Measurements from ENCODE around the gene IER5. TPM values are rescaled to one million over a fixed set of nuclear protein-coding genes. Genes with fewer than 3 reads are reported as not detected.
A peak's percentile ranks its signal among the peaks of the same experiment; 100 is the strongest.

IER5 gene
- total and polyA plus RNA-seq, 2 donors (not counting 1 experiment from before 2014, with no cell fraction given): 19.1 to 42.8 TPM

DNA sequence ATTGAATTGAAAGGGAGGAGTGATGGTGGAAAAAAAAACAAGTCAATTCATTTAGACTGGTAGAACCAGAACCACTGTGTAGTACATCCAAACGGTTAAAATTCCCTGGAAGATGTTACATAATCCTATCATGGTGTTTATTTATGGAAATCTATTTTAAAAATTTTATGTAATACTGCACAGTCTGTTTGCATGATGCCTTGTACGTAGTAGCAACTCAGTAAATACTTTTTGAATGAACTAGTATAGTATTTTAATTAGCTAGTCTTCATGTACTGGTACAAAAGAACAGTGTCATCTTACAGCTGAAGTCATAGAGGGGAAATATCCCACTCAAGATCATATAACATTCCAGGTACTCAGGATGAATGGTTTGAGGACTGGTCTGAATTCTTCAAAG is 27.0 kb upstream of the IER5 start:
- no peak for TF ChIP-seq EZH2 (IDR thresholded peaks at IDR 0.05; ENCODE audit: low read length, missing control alignments)
- TF ChIP-seq CTCF (conservative IDR thresholded peaks at IDR 0.05 in 1 of 2, IDR thresholded peaks at IDR 0.05 in 1 of 2; ENCODE audit: low read depth in 1 of 2, low read length in 2 of 2): no peak
- Histone ChIP-seq H3K36me3 (ENCODE audit: control insufficient read depth, insufficient read depth, low read length) (no peaks in the 10 kb centered on the region), H3K4me3 (replicated peaks in 1 of 4; ENCODE audit: control extremely low read depth in 1 of 4, insufficient read depth in 1 of 4, low read depth in 3 of 4, low read length in 4 of 4) (no peak overlapping the region), H4K20me1 (ENCODE audit: control insufficient read depth, extremely low read depth, insufficient read depth, low read length) (no peaks in the 10 kb centered on the region), H3K27ac (ENCODE audit: insufficient read depth, low read length) (no peak overlapping the region), H3K9ac (ENCODE audit: insufficient read depth, low read length) (no peak overlapping the region), H3K4me1 (ENCODE audit: control insufficient read depth, extremely low read depth, insufficient read depth, low read length) (peaks cover 2% of the 10 kb centered on the region), H3K9me3 (ENCODE audit: control insufficient read depth, insufficient read depth, low read depth, low read length) (no peaks in the 10 kb centered on the region), H2AFZ (ENCODE audit: low read length) (no peak overlapping the region), H3K4me2 (ENCODE audit: extremely low read depth, insufficient read depth, low read length) (no peak overlapping the region), H3K27me3 (ENCODE audit: control insufficient read depth, insufficient read depth, low read length) (no peaks in the 10 kb centered on the region), H3K79me2 (ENCODE audit: control insufficient read depth, insufficient read depth, low read length) (no peaks in the 10 kb centered on the region)
- DNase-seq (ENCODE audit: low read depth in 2 of 2): no peak

- H3K27me3 ChIP-seq (ENCODE audit: control insufficient read depth, insufficient read depth, low read length): no peaks in the 10 kb centered on the region
- TF ChIP-seq EZH2 (IDR thresholded peaks at IDR 0.05; ENCODE audit: low read length, missing control alignments) (no peak), CTCF (conservative IDR thresholded peaks at IDR 0.05 in 1 of 2, IDR thresholded peaks at IDR 0.05 in 1 of 2; ENCODE audit: low read depth in 1 of 2, low read length in 2 of 2) (no peak)
- H2AFZ ChIP-seq (ENCODE audit: low read length): peak overlapping the region; percentile 37
- no peak overlapping the region for H3K9ac ChIP-seq (ENCODE audit: insufficient read depth, low read length)
- no peak overlapping the region for H3K27ac ChIP-seq (ENCODE audit: insufficient read depth, low read length)
- H3K79me2 ChIP-seq (ENCODE audit: control insufficient read depth, insufficient read depth, low read length): no peaks in the 10 kb centered on the region
- H4K20me1 ChIP-seq (ENCODE audit: control insufficient read depth, extremely low read depth, insufficient read depth, low read length): no peaks in the 10 kb centered on the region
- H3K4me3 ChIP-seq (replicated peaks in 1 of 4; ENCODE audit: control extremely low read depth in 1 of 4, insufficient read depth in 1 of 4, low read depth in 3 of 4, low read length in 4 of 4): peak overlapping the region in 1 of 4 experiments; percentile 28
- peaks cover 2% of the 10 kb centered on the region for H3K4me1 ChIP-seq (ENCODE audit: control insufficient read depth, extremely low read depth, insufficient read depth, low read length)
- H3K4me2 ChIP-seq (ENCODE audit: extremely low read depth, insufficient read depth, low read length): peak overlapping the region; percentile 28
- no peaks in the 10 kb centered on the region for H3K9me3 ChIP-seq (ENCODE audit: control insufficient read depth, insufficient read depth, low read depth, low read length)
- H3K36me3 ChIP-seq (ENCODE audit: control insufficient read depth, insufficient read depth, low read length): no peaks in the 10 kb centered on the region
- DNase-seq (ENCODE audit: low read depth in 2 of 2): no peak
Measured at GRCh38 chr1:181061891-181062835, 26.3 kb upstream of the IER5 start.

DNA sequence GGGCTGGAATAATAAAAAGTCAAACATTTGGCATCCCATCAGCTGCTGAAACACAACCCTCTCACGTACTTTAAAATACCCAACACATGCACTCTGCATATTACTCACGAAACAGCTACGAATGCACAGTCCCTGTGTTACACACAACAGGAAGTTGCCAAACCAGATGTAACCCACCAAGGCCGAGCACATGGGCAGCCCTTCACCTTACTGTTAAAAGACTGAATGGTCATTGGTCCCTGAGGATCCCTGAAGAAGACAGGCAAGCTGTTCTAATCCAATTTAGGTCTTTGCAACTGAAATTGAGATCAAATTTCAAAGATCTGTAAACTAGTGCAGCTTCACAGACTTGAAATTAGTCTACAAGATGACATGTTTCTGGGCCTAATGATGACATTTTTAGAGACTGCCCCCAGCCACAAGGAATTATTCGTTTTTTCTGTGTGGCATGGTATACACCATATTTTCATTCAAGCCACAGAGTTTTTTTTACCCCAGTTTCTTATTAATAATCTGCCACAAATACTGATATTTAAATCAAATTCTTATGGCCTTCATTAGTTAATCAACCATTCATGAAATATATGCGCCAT is 25.6 kb upstream of the IER5 start:
- no peaks in the 10 kb centered on the region for H3K27me3 ChIP-seq (ENCODE audit: control insufficient read depth, insufficient read depth, low read length)
- no peak overlapping the region for H3K9ac ChIP-seq (ENCODE audit: insufficient read depth, low read length)
- H3K4me1 ChIP-seq (ENCODE audit: control insufficient read depth, extremely low read depth, insufficient read depth, low read length): peaks cover 2% of the 10 kb centered on the region
- TF ChIP-seq CTCF (conservative IDR thresholded peaks at IDR 0.05 in 1 of 2, IDR thresholded peaks at IDR 0.05 in 1 of 2; ENCODE audit: low read depth in 1 of 2, low read length in 2 of 2): no peak
- no peak for TF ChIP-seq EZH2 (IDR thresholded peaks at IDR 0.05; ENCODE audit: low read length, missing control alignments)
- H3K4me3 ChIP-seq (replicated peaks in 1 of 4; ENCODE audit: control extremely low read depth in 1 of 4, insufficient read depth in 1 of 4, low read depth in 3 of 4, low read length in 4 of 4): peak overlapping the region in 1 of 4 experiments; percentile 28
- H3K79me2 ChIP-seq (ENCODE audit: control insufficient read depth, insufficient read depth, low read length): no peaks in the 10 kb centered on the region
- no peaks in the 10 kb centered on the region for H4K20me1 ChIP-seq (ENCODE audit: control insufficient read depth, extremely low read depth, insufficient read depth, low read length)
- H3K27ac ChIP-seq (ENCODE audit: insufficient read depth, low read length): peak overlapping the region; percentile 36
- H3K9me3 ChIP-seq (ENCODE audit: control insufficient read depth, insufficient read depth, low read depth, low read length): no peaks in the 10 kb centered on the region
- no peaks in the 10 kb centered on the region for H3K36me3 ChIP-seq (ENCODE audit: control insufficient read depth, insufficient read depth, low read length)
- peak overlapping the region; percentile 37 for H2AFZ ChIP-seq (ENCODE audit: low read length)
- H3K4me2 ChIP-seq (ENCODE audit: extremely low read depth, insufficient read depth, low read length): peak overlapping the region; percentile 28
- peak in 1 of 2 donors; percentile 67 for DNase-seq (ENCODE audit: low read depth in 2 of 2)
